ENCODE data around the gene CNR2. TPM values are rescaled to one million over a fixed set of nuclear protein-coding genes. Genes with fewer than 3 reads are reported as not detected.

The CNR2 gene
- total RNA-seq, 1 donor = not detected

- no peak for TF ChIP-seq CTCF (IDR thresholded peaks at IDR 0.05; ENCODE audit: insufficient read depth, low read depth, low read length)
- DNase-seq (ENCODE audit: low read depth) = peak; percentile 89
- peak within 1 kb of the TSS; percentile 95 for H3K4me3 ChIP-seq (ENCODE audit: low read depth, low read length)
Observed at GRCh38 chr1:23825076-23825761, 87.9 kb downstream of the CNR2 start, which contains the start of gene HMGCL. HMGCL (minus strand) TSS chr1:23825429; CDS start chr1:23825415, 14 bp downstream.

- H3K4me3 ChIP-seq (ENCODE audit: low read depth, low read length) = peak overlapping the region; percentile 95
- no peak for TF ChIP-seq CTCF (IDR thresholded peaks at IDR 0.05; ENCODE audit: insufficient read depth, low read depth, low read length)
- DNase-seq (ENCODE audit: low read depth) = peak; percentile 20
Observed at GRCh38 chr1:23824711-23825075, 88.5 kb downstream of the CNR2 start.

- no peak for DNase-seq (ENCODE audit: low read depth)
- H3K4me3 ChIP-seq (ENCODE audit: low read depth, low read length) = no peak overlapping the region
- no peak for TF ChIP-seq CTCF (IDR thresholded peaks at IDR 0.05; ENCODE audit: insufficient read depth, low read depth, low read length)
Observed at GRCh38 chr1:23823767-23824166, 89.4 kb downstream of the CNR2 start.

Small RNA genes within 50 kb of the gene (small RNA-seq; reads per million reads assigned to genes)
- gene MIR378F = not detected

Other genes with a start within 250 kb of the CNR2 start
- 521 and 592 TPM in 2 replicates for gene RPL11, start 221.6 kb downstream of the CNR2 start, total RNA-seq
- gene ELOA, start 169.9 kb downstream of the CNR2 start, total RNA-seq = 30.9 and 46.2 TPM in 2 replicates
- gene PITHD1, start 134.9 kb downstream of the CNR2 start, total RNA-seq = 25.4 and 28.9 TPM in 2 replicates
- 46.7 and 48.8 TPM in 2 replicates for gene LYPLA2, start 122.2 kb downstream of the CNR2 start, total RNA-seq
- 31.5 and 33.5 TPM in 2 replicates for gene GALE, start 112.6 kb downstream of the CNR2 start, total RNA-seq
- gene HMGCL, start 87.9 kb downstream of the CNR2 start, total RNA-seq = 30.3 and 37.1 TPM in 2 replicates
- gene FUCA1, start 45.1 kb downstream of the CNR2 start, total RNA-seq = 4.8 and 7.8 TPM in 2 replicates
- gene PNRC2, start 46.5 kb upstream of the CNR2 start, total RNA-seq = 60.9 and 108 TPM in 2 replicates
- gene SRSF10, start 67.0 kb upstream of the CNR2 start, total RNA-seq = 83.8 and 117 TPM in 2 replicates
- gene MYOM3, start 198.8 kb upstream of the CNR2 start, total RNA-seq = under 0.01 TPM in 1 of 2 replicates, not detected in the other
- gene IL22RA1, start 229.8 kb upstream of the CNR2 start, total RNA-seq = not detected in 2 replicates

Measured in fibroblast of villous mesenchyme (primary cell).